ENCODE data around the gene PRR20G.

The PRR20G gene

GRCh38 chr3:127260826-127261555 lies 26.9 kb downstream of the PRR20G start:
- TF ChIP-seq, protein P1, sequence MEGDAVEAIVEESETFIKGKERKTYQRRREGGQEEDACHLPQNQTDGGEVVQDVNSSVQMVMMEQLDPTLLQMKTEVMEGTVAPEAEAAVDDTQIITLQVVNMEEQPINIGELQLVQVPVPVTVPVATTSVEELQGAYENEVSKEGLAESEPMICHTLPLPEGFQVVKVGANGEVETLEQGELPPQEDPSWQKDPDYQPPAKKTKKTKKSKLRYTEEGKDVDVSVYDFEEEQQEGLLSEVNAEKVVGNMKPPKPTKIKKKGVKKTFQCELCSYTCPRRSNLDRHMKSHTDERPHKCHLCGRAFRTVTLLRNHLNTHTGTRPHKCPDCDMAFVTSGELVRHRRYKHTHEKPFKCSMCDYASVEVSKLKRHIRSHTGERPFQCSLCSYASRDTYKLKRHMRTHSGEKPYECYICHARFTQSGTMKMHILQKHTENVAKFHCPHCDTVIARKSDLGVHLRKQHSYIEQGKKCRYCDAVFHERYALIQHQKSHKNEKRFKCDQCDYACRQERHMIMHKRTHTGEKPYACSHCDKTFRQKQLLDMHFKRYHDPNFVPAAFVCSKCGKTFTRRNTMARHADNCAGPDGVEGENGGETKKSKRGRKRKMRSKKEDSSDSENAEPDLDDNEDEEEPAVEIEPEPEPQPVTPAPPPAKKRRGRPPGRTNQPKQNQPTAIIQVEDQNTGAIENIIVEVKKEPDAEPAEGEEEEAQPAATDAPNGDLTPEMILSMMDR (IDR thresholded peaks at IDR 0.05; ENCODE audit: insufficient read depth, low read depth, low read length, missing control alignments): no peak
- DNase-seq (ENCODE audit: low read depth): no peak
- no peak overlapping the region for H3K4me3 ChIP-seq (ENCODE audit: low read length)

GRCh38 chr3:127260416-127260815 lies 27.4 kb downstream of the PRR20G start:
- no peak for DNase-seq (ENCODE audit: low read depth)
- TF ChIP-seq, protein P1 (IDR thresholded peaks at IDR 0.05; ENCODE audit: insufficient read depth, low read depth, low read length, missing control alignments): no peak
- no peak overlapping the region for H3K4me3 ChIP-seq (ENCODE audit: low read length)

DNA sequence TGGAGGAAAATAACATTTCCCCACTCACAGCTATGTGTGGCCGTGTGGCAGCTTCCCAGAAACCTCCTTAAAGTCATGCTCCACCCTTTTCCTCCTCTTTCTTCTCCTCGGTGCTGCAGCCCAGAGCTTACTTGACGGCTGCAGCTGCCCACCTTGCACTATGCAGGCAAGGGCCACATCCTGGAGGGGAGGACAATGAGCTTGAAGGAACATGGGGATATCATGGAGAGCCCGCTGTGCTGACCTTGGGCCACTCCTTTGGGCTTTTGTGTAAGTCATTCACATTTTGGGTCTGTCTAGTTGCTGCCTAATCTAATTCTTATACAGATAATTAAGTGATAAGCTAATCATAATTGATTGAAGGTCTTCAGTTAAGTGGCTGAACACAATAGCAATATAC lies 28.0 kb downstream of the PRR20G start:
- TF ChIP-seq, protein P1 (IDR thresholded peaks at IDR 0.05; ENCODE audit: insufficient read depth, low read depth, low read length, missing control alignments): no peak
- H3K4me3 ChIP-seq (ENCODE audit: low read length): no peak overlapping the region
- no peak for DNase-seq (ENCODE audit: low read depth)

GRCh38 chr3:127258733-127259132 lies 29.1 kb downstream of the PRR20G start:
- no peak for DNase-seq (ENCODE audit: low read depth)
- TF ChIP-seq, protein P1 (IDR thresholded peaks at IDR 0.05; ENCODE audit: insufficient read depth, low read depth, low read length, missing control alignments): no peak
- H3K4me3 ChIP-seq (ENCODE audit: low read length): no peak overlapping the region

GRCh38 chr3:127257351-127257750 lies 30.5 kb downstream of the PRR20G start:
- TF ChIP-seq, protein P1 (IDR thresholded peaks at IDR 0.05; ENCODE audit: insufficient read depth, low read depth, low read length, missing control alignments): no peak
- DNase-seq (ENCODE audit: low read depth): no peak
- H3K4me3 ChIP-seq (ENCODE audit: low read length): no peak overlapping the region

DNA sequence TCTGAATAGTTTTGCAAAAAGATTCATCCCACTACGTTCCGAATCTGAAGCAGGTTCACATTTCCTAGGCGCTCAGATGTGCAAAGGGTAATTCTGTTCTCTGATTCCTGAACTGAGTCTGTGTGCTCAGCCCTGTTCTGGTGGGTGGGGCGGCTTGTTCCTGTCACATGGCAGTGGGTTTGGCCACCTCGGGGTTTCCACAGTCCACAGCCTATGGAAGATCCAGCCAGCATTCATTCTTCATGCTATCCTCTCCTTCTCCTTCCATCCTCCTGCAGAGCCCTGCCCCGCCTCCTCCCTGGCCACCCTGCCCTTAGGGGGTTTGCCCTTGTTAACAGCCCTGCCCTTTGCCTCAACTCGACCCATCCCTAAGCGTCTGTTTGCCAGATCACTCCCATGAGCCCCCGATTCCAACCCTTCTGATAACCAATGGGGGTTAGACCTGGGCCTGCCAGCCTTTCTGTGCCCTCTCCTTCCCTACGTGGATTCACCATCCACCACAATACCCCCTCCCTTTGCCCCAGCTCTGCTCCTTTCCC lies 31.0 kb downstream of the PRR20G start:
- DNase-seq (ENCODE audit: low read depth): no peak
- TF ChIP-seq, protein P1 (IDR thresholded peaks at IDR 0.05; ENCODE audit: insufficient read depth, low read depth, low read length, missing control alignments): no peak
- no peak overlapping the region for H3K4me3 ChIP-seq (ENCODE audit: low read length)

- TF ChIP-seq, protein P1 (IDR thresholded peaks at IDR 0.05; ENCODE audit: insufficient read depth, low read depth, low read length, missing control alignments): no peak
- no peak overlapping the region for H3K4me3 ChIP-seq (ENCODE audit: low read length)
- DNase-seq (ENCODE audit: low read depth): no peak
Measured at GRCh38 chr3:127256138-127256537, 31.7 kb downstream of the PRR20G start.

Measured in epithelial cell of esophagus (primary cell).